PC-9 (cell line): ENCODE results near the gene COL5A1.

ENCODE experiments used
- CTCF ChIP-seq: fragments of 200-600 bp; sonication (generic); conservative IDR thresholded peaks from 2 replicates; pipeline ENCODE4 v1.6.1; 2017; ENCODE audit warnings: mixed run types, antibody characterized with exemption, mild to moderate bottlenecking, moderate library complexity
- EZH2 ChIP-seq: fragments of 200-600 bp; sonication (generic); IDR thresholded peaks from 2 replicates; pipeline ENCODE4 v1.8.0; 2017; ENCODE audit warnings: antibody characterized with exemption, low read depth

- TF ChIP-seq CTCF: no peak
- TF ChIP-seq EZH2: no peak
Observed at GRCh38 chr9:134693011-134693410, 51.4 kb downstream of the COL5A1 start.
